Endothelial cell (in vitro differentiated cells): Measurements from ENCODE around the gene NCAM1. TPM values are rescaled to one million over a fixed set of nuclear protein-coding genes. Genes with fewer than 3 reads are reported as not detected.

Experiments
- DNase-seq: peaks from one replicate; pipeline ENCODE4 v3.0.0; 2021; ENCODE audit warnings: low spot score
- H3K27ac Mint-ChIP-seq: one replicate; pipeline ENCODE4 v1.8.0; 2021; ENCODE audit warnings: mixed read lengths, inconsistent platforms; ENCODE audit not compliant: unreplicated experiment
- H3K27me3 Mint-ChIP-seq: one replicate; pipeline ENCODE4 v1.8.0; 2021; ENCODE audit warnings: mild to moderate bottlenecking, moderate library complexity, mixed read lengths, inconsistent platforms; ENCODE audit not compliant: unreplicated experiment
- H3K36me3 Mint-ChIP-seq: one replicate; pipeline ENCODE4 v1.8.0; 2021; ENCODE audit warnings: mild to moderate bottlenecking, low read depth, mixed read lengths, inconsistent platforms; ENCODE audit not compliant: unreplicated experiment
- H3K4me1 Mint-ChIP-seq: one replicate; pipeline ENCODE4 v1.8.0; 2021; ENCODE audit warnings: mild to moderate bottlenecking, mixed read lengths, inconsistent platforms; ENCODE audit not compliant: unreplicated experiment
- H3K4me3 Mint-ChIP-seq: one replicate; pipeline ENCODE4 v1.8.0; 2021; ENCODE audit warnings: mild to moderate bottlenecking, mixed read lengths, inconsistent platforms; ENCODE audit not compliant: unreplicated experiment
- H3K9me3 Mint-ChIP-seq: one replicate; pipeline ENCODE4 v1.8.0; 2021; ENCODE audit warnings: mixed read lengths, inconsistent platforms; ENCODE audit not compliant: unreplicated experiment
- CTCF ChIP-seq: fragments of 200-600 bp; sonication (generic); IDR thresholded peaks from one replicate; pipeline ENCODE4 v1.5.0; 2021; ENCODE audit warnings: antibody characterized with exemption; ENCODE audit not compliant: unreplicated experiment
- total RNA-seq: library from RNA; stranded (reverse); fragmentation: NEBNext Ultra II Directional; extraction: Animal tissue kit (Norgen Biotek cat#: 25700); gene quantifications from one replicate; pipeline ENCODE4 v1.2.1, GENCODE V29; 2021; ENCODE audit not compliant: unreplicated experiment

The NCAM1 gene
- total RNA-seq, 1 donor from 2014 or later, result 21.9 TPM

- Mint-ChIP-seq H3K4me1 (no peaks in the 10 kb centered on the region), H3K9me3 (no peaks in the 10 kb centered on the region), H3K27ac (no peak overlapping the region)
These were observed 31.8 kb upstream of the NCAM1 start for GRCh38 chr11:112929432-112929831.

GRCh38 chr11:112931703-112932102 lies 29.5 kb upstream of the NCAM1 start:
- no peaks in the 10 kb centered on the region for H3K27me3 Mint-ChIP-seq
- no peaks in the 10 kb centered on the region for H3K9me3 Mint-ChIP-seq
- H3K4me3 Mint-ChIP-seq, result no peak overlapping the region
- DNase-seq, result no peak
- no peaks in the 10 kb centered on the region for H3K4me1 Mint-ChIP-seq
- no peak for TF ChIP-seq CTCF
- H3K27ac Mint-ChIP-seq, result no peak overlapping the region
- no peaks in the 10 kb centered on the region for H3K36me3 Mint-ChIP-seq

More at GRCh38 chr11:112929432-112929831, 31.8 kb upstream of the NCAM1 start:
- no peak overlapping the region for H3K4me3 Mint-ChIP-seq
- no peaks in the 10 kb centered on the region for H3K27me3 Mint-ChIP-seq
- no peaks in the 10 kb centered on the region for H3K36me3 Mint-ChIP-seq
- no peak for TF ChIP-seq CTCF
- DNase-seq, result no peak

- Mint-ChIP-seq H3K27me3 (no peaks in the 10 kb centered on the region), H3K36me3 (no peaks in the 10 kb centered on the region), H3K27ac (no peak overlapping the region), H3K4me3 (no peak overlapping the region), H3K9me3 (no peaks in the 10 kb centered on the region), H3K4me1 (peaks cover 4% of the 10 kb centered on the region)
- no peak for DNase-seq
- no peak for TF ChIP-seq CTCF
These were observed 28.6 kb upstream of the NCAM1 start for GRCh38 chr11:112932593-112932992.

GRCh38 chr11:112933970-112934369 lies 27.2 kb upstream of the NCAM1 start:
- Mint-ChIP-seq H3K27ac (no peak overlapping the region), H3K4me1 (peaks cover 17% of the 10 kb centered on the region), H3K27me3 (no peaks in the 10 kb centered on the region), H3K4me3 (no peak overlapping the region), H3K36me3 (no peaks in the 10 kb centered on the region), H3K9me3 (no peaks in the 10 kb centered on the region)
- no peak for DNase-seq
- no peak for TF ChIP-seq CTCF

GRCh38 chr11:112941104-112941503 lies 20.1 kb upstream of the NCAM1 start:
- no peak for TF ChIP-seq CTCF
- H3K36me3 Mint-ChIP-seq, result no peaks in the 10 kb centered on the region
- H3K27ac Mint-ChIP-seq, result no peak overlapping the region
- no peaks in the 10 kb centered on the region for H3K9me3 Mint-ChIP-seq
- no peak for DNase-seq
- no peak overlapping the region for H3K4me3 Mint-ChIP-seq
- H3K4me1 Mint-ChIP-seq, result peaks cover 22% of the 10 kb centered on the region
- peaks cover 2% of the 10 kb centered on the region for H3K27me3 Mint-ChIP-seq
